Loucy (cell line): ENCODE results near the gene CDH4.

Source experiments
- H2AFZ ChIP-seq: fragments of 200-600 bp; sonication (generic); 2 replicates; pipeline ENCODE4 v1.6.0; 2016; ENCODE audit warnings: antibody characterized with exemption, mild to moderate bottlenecking, low read length, moderate library complexity
- H3F3A ChIP-seq: fragments of 200-600 bp; 2 replicates; pipeline ENCODE4 v1.6.0; 2016; ENCODE audit warnings: antibody characterized with exemption, low read depth, mild to moderate bottlenecking
- H3K27me3 ChIP-seq: fragments of 200-600 bp; sonication (generic); 2 replicates; pipeline ENCODE4 v1.6.1; 2014; ENCODE audit warnings: low read length, mild to moderate bottlenecking; ENCODE audit not compliant: insufficient read depth, poor library complexity, severe bottlenecking
- H3K36me3 ChIP-seq: fragments of 200-600 bp; sonication (generic); 2 replicates; pipeline ENCODE4 v1.6.1; 2016; ENCODE audit warnings: low read length; ENCODE audit not compliant: insufficient read depth
- H3K4me1 ChIP-seq: fragments of 200-600 bp; sonication (generic); 2 replicates; pipeline ENCODE4 v1.5.1; 2014; ENCODE audit warnings: low read length, mild to moderate bottlenecking; ENCODE audit not compliant: insufficient read depth, poor library complexity, severe bottlenecking
- H3K4me2 ChIP-seq: fragments of 200-600 bp; sonication (generic); 2 replicates; pipeline ENCODE4 v1.6.0; 2014; ENCODE audit warnings: antibody characterized with exemption, low read length, low read depth, mild to moderate bottlenecking; ENCODE audit not compliant: poor library complexity, severe bottlenecking
- H3K4me3 ChIP-seq: fragments of 200-600 bp; sonication (generic); 2 replicates; pipeline ENCODE4 v1.5.1; 2014; ENCODE audit warnings: low read length, mild to moderate bottlenecking, mixed read lengths; ENCODE audit not compliant: poor library complexity, severe bottlenecking
- H3K79me2 ChIP-seq: fragments of 200-600 bp; sonication (generic); 2 replicates; pipeline ENCODE4 v1.6.1; 2014; ENCODE audit warnings: low read length; ENCODE audit not compliant: insufficient read depth
- H3K9ac ChIP-seq: fragments of 200-600 bp; sonication (generic); 2 replicates; pipeline ENCODE4 v1.6.0; 2014; ENCODE audit warnings: mild to moderate bottlenecking, low read depth, low read length, moderate library complexity; ENCODE audit not compliant: poor library complexity, severe bottlenecking
- H3K9me2 ChIP-seq: fragments of 200-600 bp; sonication (generic); replicated peaks from 2 replicates; pipeline ENCODE4 v1.6.1; 2016; ENCODE audit warnings: low read depth, low read length, mixed read lengths
- H3K9me3 ChIP-seq: fragments of 200-600 bp; sonication (generic); 2 replicates; pipeline ENCODE4 v1.6.1; 2014; ENCODE audit warnings: mild to moderate bottlenecking, antibody characterized with exemption, low read length, low read depth; ENCODE audit not compliant: insufficient read depth
- H4K20me1 ChIP-seq: fragments of 200-600 bp; sonication (generic); 2 replicates; pipeline ENCODE4 v1.6.0; 2014; ENCODE audit warnings: antibody characterized with exemption, low read length, mild to moderate bottlenecking; ENCODE audit not compliant: insufficient read depth, poor library complexity, severe bottlenecking
- EZH2phosphoT487 ChIP-seq: fragments of 200-600 bp; IDR thresholded peaks from 2 replicates; pipeline ENCODE4 v1.6.1; 2018; ENCODE audit warnings: antibody characterized with exemption, mild to moderate bottlenecking, moderate library complexity, borderline replicate concordance
- TF ChIP-seq, protein P1 (sequence below): fragments of 200-600 bp; sonication (generic); conservative IDR thresholded peaks from 2 replicates; pipeline ENCODE4 v1.5.1; 2014; ENCODE audit warnings: mild to moderate bottlenecking, antibody characterized with exemption, low read length

The CDH4 gene

DNA sequence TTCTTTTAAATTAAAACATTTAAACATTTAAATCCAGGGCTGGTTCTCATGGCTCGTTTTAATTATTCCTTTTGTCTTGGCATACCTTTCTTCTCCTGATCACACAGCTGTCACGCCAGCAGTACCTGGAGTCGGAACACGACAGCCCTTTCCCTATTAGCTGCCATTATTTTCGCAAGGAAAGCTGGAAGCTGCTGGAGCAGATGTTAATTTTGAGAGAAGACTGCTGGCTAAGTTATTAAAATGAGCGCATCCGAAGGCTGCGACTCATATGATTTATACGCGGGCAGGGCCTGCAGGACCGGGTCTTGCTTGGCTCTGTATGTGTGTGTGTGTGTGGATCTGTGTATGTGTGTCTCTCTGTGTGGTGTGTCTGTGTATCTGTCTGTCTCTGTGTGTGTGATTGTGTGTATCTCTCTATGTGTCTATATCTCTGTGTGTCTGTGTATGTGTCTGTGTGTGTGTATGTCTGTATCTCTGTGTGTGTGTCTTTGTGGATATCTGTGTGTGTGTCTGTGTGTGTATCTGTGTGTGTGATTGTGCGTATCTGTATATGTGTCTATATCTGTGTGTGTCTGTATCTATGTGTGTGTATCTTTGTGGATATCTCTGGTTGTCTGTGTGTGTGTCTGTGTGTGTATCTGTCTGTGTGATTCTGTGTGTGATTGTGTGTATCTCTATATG lies 191.5 kb downstream of the CDH4 start:
- TF ChIP-seq, protein P1, sequence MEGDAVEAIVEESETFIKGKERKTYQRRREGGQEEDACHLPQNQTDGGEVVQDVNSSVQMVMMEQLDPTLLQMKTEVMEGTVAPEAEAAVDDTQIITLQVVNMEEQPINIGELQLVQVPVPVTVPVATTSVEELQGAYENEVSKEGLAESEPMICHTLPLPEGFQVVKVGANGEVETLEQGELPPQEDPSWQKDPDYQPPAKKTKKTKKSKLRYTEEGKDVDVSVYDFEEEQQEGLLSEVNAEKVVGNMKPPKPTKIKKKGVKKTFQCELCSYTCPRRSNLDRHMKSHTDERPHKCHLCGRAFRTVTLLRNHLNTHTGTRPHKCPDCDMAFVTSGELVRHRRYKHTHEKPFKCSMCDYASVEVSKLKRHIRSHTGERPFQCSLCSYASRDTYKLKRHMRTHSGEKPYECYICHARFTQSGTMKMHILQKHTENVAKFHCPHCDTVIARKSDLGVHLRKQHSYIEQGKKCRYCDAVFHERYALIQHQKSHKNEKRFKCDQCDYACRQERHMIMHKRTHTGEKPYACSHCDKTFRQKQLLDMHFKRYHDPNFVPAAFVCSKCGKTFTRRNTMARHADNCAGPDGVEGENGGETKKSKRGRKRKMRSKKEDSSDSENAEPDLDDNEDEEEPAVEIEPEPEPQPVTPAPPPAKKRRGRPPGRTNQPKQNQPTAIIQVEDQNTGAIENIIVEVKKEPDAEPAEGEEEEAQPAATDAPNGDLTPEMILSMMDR, result no peak
- no peak for TF ChIP-seq EZH2phosphoT487
- Histone ChIP-seq H3K4me1 (peaks cover 2% of the 10 kb centered on the region), H3K9me2 (no peaks in the 10 kb centered on the region), H3K36me3 (no peaks in the 10 kb centered on the region), H3F3A (no peaks in the 10 kb centered on the region), H2AFZ (no peak overlapping the region), H3K4me3 (no peak overlapping the region), H3K79me2 (no peaks in the 10 kb centered on the region), H3K9ac (no peak overlapping the region), H3K27me3 (no peaks in the 10 kb centered on the region), H3K4me2 (no peak overlapping the region), H4K20me1 (no peaks in the 10 kb centered on the region), H3K9me3 (no peaks in the 10 kb centered on the region)

GRCh38 chr20:61444637-61445036 lies 192.6 kb downstream of the CDH4 start:
- no peak overlapping the region for H3K9ac ChIP-seq
- H3K4me2 ChIP-seq, result no peak overlapping the region
- H3K4me3 ChIP-seq, result no peak overlapping the region
- H3K27me3 ChIP-seq, result no peaks in the 10 kb centered on the region
- no peaks in the 10 kb centered on the region for H3K36me3 ChIP-seq
- H3K79me2 ChIP-seq, result no peaks in the 10 kb centered on the region
- H3K9me2 ChIP-seq, result no peaks in the 10 kb centered on the region
- H3K4me1 ChIP-seq, result no peaks in the 10 kb centered on the region
- no peaks in the 10 kb centered on the region for H4K20me1 ChIP-seq
- TF ChIP-seq, protein P1, result no peak
- no peak for TF ChIP-seq EZH2phosphoT487
- no peaks in the 10 kb centered on the region for H3F3A ChIP-seq
- H2AFZ ChIP-seq, result no peak overlapping the region
- H3K9me3 ChIP-seq, result no peaks in the 10 kb centered on the region

- no peaks in the 10 kb centered on the region for H3K36me3 ChIP-seq
- H3K9me3 ChIP-seq, result no peaks in the 10 kb centered on the region
- H3F3A ChIP-seq, result no peaks in the 10 kb centered on the region
- no peak overlapping the region for H2AFZ ChIP-seq
- H3K9me2 ChIP-seq, result no peaks in the 10 kb centered on the region
- no peak overlapping the region for H3K4me3 ChIP-seq
- TF ChIP-seq EZH2phosphoT487, result no peak
- TF ChIP-seq, protein P1, result no peak
- H3K27me3 ChIP-seq, result no peaks in the 10 kb centered on the region
- H3K4me1 ChIP-seq, result no peaks in the 10 kb centered on the region
- H4K20me1 ChIP-seq, result no peaks in the 10 kb centered on the region
- no peaks in the 10 kb centered on the region for H3K79me2 ChIP-seq
- no peak overlapping the region for H3K9ac ChIP-seq
- H3K4me2 ChIP-seq, result no peak overlapping the region
These were observed 193.1 kb downstream of the CDH4 start for GRCh38 chr20:61445138-61445537.
